RWPE1 (cell line): ENCODE results near the gene KDM6A.
"Not testable (repeated sequence)": the region's sequence is repeated elsewhere in the genome, so short reads cannot be mapped to it uniquely, and the experiment has no call there.

ENCODE experiments used
- CTCF ChIA-PET: fragments of 350-600 bp; sonication (Branson Sonifier 250); formaldehyde crosslinking; extraction: SDS; loops from one replicate; lab custom pipeline; 2021; lab: Yijun Ruan, JAX
- POLR2A ChIA-PET: fragments of 400-600 bp; formaldehyde crosslinking; extraction: SDS; loops from one replicate; lab custom pipeline; 2020; ENCODE audit warnings: antibody characterized with exemption; ENCODE audit not compliant: low non-redundant PET; lab: Yijun Ruan, JAX
- DNase-seq: peaks from one replicate; pipeline ENCODE4 v3.0.0; 2012; ENCODE audit warnings: low spot score
- H3K27ac ChIP-seq: fragments of 450-650 bp; 2 replicates; pipeline ENCODE4 v1.5.1; 2017
- CTCF ChIP-seq: fragments of 450-650 bp; conservative IDR thresholded peaks from 2 replicates; pipeline ENCODE4 v1.5.1; 2017; ENCODE audit warnings: low read depth, mild to moderate bottlenecking

Gene KDM6A

GRCh38 chrX:44935172-44935571 is 62.2 kb downstream of the KDM6A start:
- no peak overlapping the region for H3K27ac ChIP-seq
- no peak for DNase-seq
- ChIA-PET CTCF (no interaction called here), POLR2A (no interaction called here)
- no peak for TF ChIP-seq CTCF

- H3K27ac ChIP-seq = no peak overlapping the region
- DNase-seq = peak; percentile 59
- POLR2A ChIA-PET = no interaction called here
- CTCF ChIA-PET = no interaction called here
- no peak for TF ChIP-seq CTCF
Measured at GRCh38 chrX:44935640-44936039, 62.7 kb downstream of the KDM6A start.

GRCh38 chrX:44937606-44938005 is 64.6 kb downstream of the KDM6A start:
- ChIA-PET CTCF (interaction anchor here (0.6 kb wide), 1 partner anchor 972 kb away, joined by 3 read pairs; no protein-coding TSS in a partner anchor), POLR2A (no interaction called here)
- TF ChIP-seq CTCF = no peak
- H3K27ac ChIP-seq = no peak overlapping the region
- DNase-seq = no peak

- ChIA-PET CTCF (interaction anchor here (0.6 kb wide), 1 partner anchor 972 kb away, joined by 3 read pairs; no protein-coding TSS in a partner anchor), POLR2A (no interaction called here)
- DNase-seq = no peak
- no peak for TF ChIP-seq CTCF
- no peak overlapping the region for H3K27ac ChIP-seq
Measured at GRCh38 chrX:44938111-44938510, 65.1 kb downstream of the KDM6A start.

- DNase-seq = peak; percentile 4
- POLR2A ChIA-PET, H3K27ac ChIP-seq: not testable (repeated sequence)
- CTCF ChIA-PET = interaction anchor here (1.0 kb wide), 1 partner anchor 11 kb away, joined by 3 read pairs; no protein-coding TSS in a partner anchor
Measured at GRCh38 chrX:44940541-44940940, 67.6 kb downstream of the KDM6A start.

GRCh38 chrX:44943007-44943406 is 70.0 kb downstream of the KDM6A start:
- TF ChIP-seq CTCF = no peak
- no peak overlapping the region for H3K27ac ChIP-seq
- DNase-seq = no peak
- ChIA-PET CTCF (no interaction called here), POLR2A (no interaction called here)

- TF ChIP-seq CTCF = no peak
- CTCF ChIA-PET = interaction anchor here (0.7 kb wide), 1 partner anchor 146 kb away, joined by 4 read pairs; no protein-coding TSS in a partner anchor
- no peak for DNase-seq
- no peak overlapping the region for H3K27ac ChIP-seq
- POLR2A ChIA-PET = no interaction called here
Measured at GRCh38 chrX:44944894-44945293, 71.9 kb downstream of the KDM6A start.
